Measurements from ENCODE around the gene COL6A1.

Gene COL6A1

DNA sequence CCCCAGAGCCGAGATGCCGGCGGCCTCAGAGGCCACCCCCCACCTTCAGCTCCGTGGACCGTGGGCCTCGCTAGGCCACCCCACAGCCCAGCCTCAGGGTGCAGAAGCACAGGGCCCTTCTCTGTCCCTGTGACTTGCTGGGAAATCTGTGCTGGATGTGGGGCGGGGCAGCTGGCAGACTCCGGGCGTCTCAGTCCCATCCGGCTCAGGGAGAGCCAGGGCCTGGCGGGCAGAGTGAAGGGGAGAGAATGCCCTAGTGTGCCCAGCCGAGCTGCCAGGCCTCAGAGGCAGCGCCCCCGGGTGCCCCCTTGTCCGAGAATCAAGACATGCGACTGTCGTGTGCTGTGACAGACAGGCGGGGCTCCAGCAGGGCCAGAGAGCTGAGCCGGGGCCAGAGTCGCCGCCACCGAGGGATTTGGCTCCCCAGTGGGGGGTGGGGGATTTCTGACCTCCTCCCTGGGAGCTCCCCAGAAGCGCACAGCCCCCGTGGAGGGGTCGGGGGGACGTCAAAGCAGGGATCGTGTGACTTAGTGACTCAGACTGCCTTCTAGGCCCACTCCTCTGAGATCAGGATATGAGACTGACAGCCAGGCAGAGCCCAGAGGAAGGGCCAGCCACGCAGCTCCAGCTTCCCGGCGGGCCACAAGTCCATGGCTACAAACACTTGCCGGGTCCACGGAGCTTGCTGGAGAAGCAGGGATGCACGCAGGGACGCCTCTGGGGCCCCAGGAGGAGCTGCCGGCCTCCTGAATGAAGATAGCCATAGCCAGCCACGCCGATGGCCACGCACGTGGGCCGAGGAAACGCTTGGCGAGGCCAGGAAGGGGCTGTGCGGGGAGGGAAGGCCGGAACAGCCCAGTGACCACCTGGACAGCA, 11.9 kb downstream of the COL6A1 start:
- FAIRE-seq (no peak), DNase-seq (ENCODE audit: low spot score) (no peak)

GRCh38 chr21:45994086-45994661, 12.6 kb downstream of the COL6A1 start:
- FAIRE-seq (no peak), DNase-seq (ENCODE audit: low spot score) (no peak)

DNA sequence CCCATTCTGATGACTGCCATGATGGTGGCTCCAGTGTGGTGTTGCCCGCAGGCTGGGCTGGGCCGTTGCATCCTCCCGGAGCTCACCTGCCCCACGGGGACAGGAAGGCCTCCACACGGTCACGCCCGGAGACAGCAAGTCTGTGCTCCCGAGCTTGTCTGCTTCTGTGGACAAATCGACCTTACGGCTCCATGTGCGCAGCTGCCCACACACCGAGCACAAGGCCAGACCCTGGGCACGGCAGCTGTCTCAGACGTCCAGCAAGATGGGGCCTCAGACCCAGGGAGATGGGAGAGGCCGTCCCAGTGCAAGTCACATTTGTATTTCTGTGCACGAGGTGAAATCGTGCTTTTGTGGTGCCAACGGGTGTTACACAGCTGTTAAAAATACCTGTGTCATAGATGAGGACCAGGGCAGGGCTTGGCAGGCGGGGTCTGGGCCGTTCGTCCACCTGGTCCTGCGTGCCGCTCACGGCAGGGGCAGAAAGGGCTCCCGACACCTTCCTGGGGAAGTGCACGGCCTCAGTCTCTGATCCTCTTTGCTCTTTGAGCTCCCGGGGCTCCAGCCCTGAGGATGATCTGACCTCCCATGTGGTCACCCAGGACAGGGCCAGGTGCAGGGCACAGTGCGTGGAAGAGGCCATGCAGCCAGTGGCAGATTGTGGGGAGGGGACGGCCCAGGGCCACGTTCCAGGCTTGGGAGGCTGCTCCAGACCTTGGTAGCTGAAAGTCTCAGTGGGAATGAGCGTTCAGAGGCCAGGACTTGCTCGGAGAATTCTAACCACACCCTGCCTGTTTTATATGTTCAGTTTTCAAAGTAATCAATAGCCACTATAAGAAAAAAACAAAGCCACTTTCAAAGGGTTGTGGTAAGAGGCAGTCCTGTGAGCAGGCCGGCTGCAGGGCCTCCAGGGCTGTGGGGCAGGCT, 13.5 kb downstream of the COL6A1 start:
- no peak for FAIRE-seq
- no peak for DNase-seq (ENCODE audit: low spot score)

- no peak for DNase-seq (ENCODE audit: low spot score)
These were observed 14.2 kb downstream of the COL6A1 start for GRCh38 chr21:45995686-45996179.

GRCh38 chr21:45996311-45997204, 15.0 kb downstream of the COL6A1 start:
- FAIRE-seq (no peak), DNase-seq (ENCODE audit: low spot score) (no peak)

More at GRCh38 chr21:45995686-45996179, 14.2 kb downstream of the COL6A1 start:
- no peak for FAIRE-seq

- FAIRE-seq (no peak), DNase-seq (ENCODE audit: low spot score) (no peak)
These were observed 15.6 kb downstream of the COL6A1 start for GRCh38 chr21:45997205-45997494.

- FAIRE-seq (no peak), DNase-seq (ENCODE audit: low spot score) (no peak)
These were observed 16.1 kb downstream of the COL6A1 start for GRCh38 chr21:45997495-45998275.

DNA sequence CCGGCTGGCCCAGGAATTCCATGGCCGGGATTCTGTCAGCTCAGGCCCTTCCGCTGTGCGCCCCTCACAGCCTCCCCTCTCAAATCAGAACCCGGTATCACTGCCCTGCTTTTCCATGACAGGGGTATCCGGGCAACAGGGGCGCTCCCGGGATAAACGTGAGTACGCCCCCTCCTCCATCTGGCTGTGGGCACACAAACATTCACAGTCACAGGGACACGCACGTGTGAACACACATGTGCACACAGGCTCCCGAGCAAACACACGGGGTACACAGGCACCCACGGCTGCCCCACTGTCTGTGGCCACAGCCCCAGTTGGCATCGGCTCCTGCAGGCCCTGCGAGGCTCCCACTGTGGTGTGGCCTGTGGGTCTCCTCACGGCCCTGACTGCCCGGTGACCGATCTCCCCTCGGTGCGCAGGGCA, 16.7 kb downstream of the COL6A1 start:
- DNase-seq (ENCODE audit: low spot score) (no peak), FAIRE-seq (no peak)

- FAIRE-seq = no peak
- DNase-seq (ENCODE audit: low spot score) = no peak
These were observed 17.5 kb downstream of the COL6A1 start for GRCh38 chr21:45998871-45999580.

- DNase-seq (ENCODE audit: low spot score) (no peak), FAIRE-seq (no peak)
These were observed 18.1 kb downstream of the COL6A1 start for GRCh38 chr21:45999581-46000181.

GRCh38 chr21:46000182-46000730, 18.7 kb downstream of the COL6A1 start:
- DNase-seq (ENCODE audit: low spot score) (no peak), FAIRE-seq (no peak)

- DNase-seq (ENCODE audit: low spot score) (no peak), FAIRE-seq (no peak)
These were observed 19.4 kb downstream of the COL6A1 start for GRCh38 chr21:46000731-46001641.

GRCh38 chr21:46001821-46002681, 20.5 kb downstream of the COL6A1 start:
- FAIRE-seq (no peak), DNase-seq (ENCODE audit: low spot score) (no peak)

- DNase-seq (ENCODE audit: low spot score) (no peak), FAIRE-seq (no peak)
These were observed 21.4 kb downstream of the COL6A1 start for GRCh38 chr21:46002841-46003574.

DNA sequence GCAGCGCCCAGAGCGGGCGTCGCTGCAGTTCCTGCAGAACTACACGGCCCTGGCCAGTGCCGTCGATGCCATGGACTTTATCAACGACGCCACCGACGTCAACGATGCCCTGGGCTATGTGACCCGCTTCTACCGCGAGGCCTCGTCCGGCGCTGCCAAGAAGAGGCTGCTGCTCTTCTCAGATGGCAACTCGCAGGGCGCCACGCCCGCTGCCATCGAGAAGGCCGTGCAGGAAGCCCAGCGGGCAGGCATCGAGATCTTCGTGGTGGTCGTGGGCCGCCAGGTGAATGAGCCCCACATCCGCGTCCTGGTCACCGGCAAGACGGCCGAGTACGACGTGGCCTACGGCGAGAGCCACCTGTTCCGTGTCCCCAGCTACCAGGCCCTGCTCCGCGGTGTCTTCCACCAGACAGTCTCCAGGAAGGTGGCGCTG, 22.0 kb downstream of the COL6A1 start:
- DNase-seq (ENCODE audit: low spot score) (no peak), FAIRE-seq (no peak)
